SU-DHL-6 (cell line): ENCODE data around the gene ATP5IF1.

Experiments used
- H2AFZ ChIP-seq: fragments of 200-600 bp; sonication (generic); 2 replicates; pipeline ENCODE4 v1.6.1; 2014; ENCODE audit warnings: low read depth, mild to moderate bottlenecking, moderate library complexity, mixed read lengths, antibody characterized with exemption, low read length; ENCODE audit not compliant: severe bottlenecking
- H3F3A ChIP-seq: fragments of 200-600 bp; shearing (Covaris generic); 2 replicates; pipeline ENCODE4 v1.6.0; 2016; ENCODE audit warnings: antibody characterized with exemption, mild to moderate bottlenecking; ENCODE audit not compliant: insufficient read depth
- H3K27ac ChIP-seq: fragments of 200-600 bp; sonication (generic); 2 replicates; pipeline ENCODE4 v1.5.1; 2016; ENCODE audit warnings: low read depth, mild to moderate bottlenecking, low read length, moderate library complexity, mixed read lengths
- H3K27me3 ChIP-seq: fragments of 200-600 bp; sonication (generic), shearing (Covaris generic); 2 replicates; pipeline ENCODE4 v1.6.0; 2014; ENCODE audit warnings: mild to moderate bottlenecking, low read length
- H3K36me3 ChIP-seq: fragments of 200-600 bp; sonication (generic); 2 replicates; pipeline ENCODE4 v1.6.1; 2014; ENCODE audit warnings: mild to moderate bottlenecking, low read length, mixed read lengths
- H3K4me2 ChIP-seq: fragments of 300-600, 200-600 bp; shearing (Covaris generic), sonication (generic); 2 replicates; pipeline ENCODE4 v1.6.0; 2014; ENCODE audit warnings: low read length, low read depth, mild to moderate bottlenecking; ENCODE audit not compliant: poor library complexity, severe bottlenecking
- H3K4me3 ChIP-seq: fragments of 200-600 bp; sonication (generic); 2 replicates; pipeline ENCODE4 v1.5.1; 2014; ENCODE audit warnings: antibody characterized with exemption, low read length, mild to moderate bottlenecking, mixed read lengths; ENCODE audit not compliant: insufficient read depth, poor library complexity, severe bottlenecking
- H3K79me2 ChIP-seq: fragments of 200-600 bp; sonication (generic); 2 replicates; pipeline ENCODE4 v1.6.1; 2014; ENCODE audit warnings: mild to moderate bottlenecking, low read length, moderate library complexity; ENCODE audit not compliant: insufficient read depth
- H3K9ac ChIP-seq: fragments of 200-600 bp; sonication (generic); 2 replicates; pipeline ENCODE4 v1.7.0; 2014; ENCODE audit warnings: mild to moderate bottlenecking, low read length
- H3K9me2 ChIP-seq: fragments of 200-600 bp; sonication (generic); replicated peaks from 2 replicates; pipeline ENCODE4 v1.6.1; 2014; ENCODE audit warnings: low read length; ENCODE audit not compliant: insufficient read depth
- H3K9me3 ChIP-seq: fragments of 200-600 bp; sonication (generic); 2 replicates; pipeline ENCODE4 v1.6.1; 2014; ENCODE audit warnings: low read length, mixed read lengths; ENCODE audit not compliant: insufficient read depth
- H4K20me1 ChIP-seq: fragments of 200-600 bp; sonication (generic); 2 replicates; pipeline ENCODE4 v1.6.1; 2014; ENCODE audit warnings: low read depth, mild to moderate bottlenecking, antibody characterized with exemption, low read length, moderate library complexity, mixed read lengths
- EZH2phosphoT487 ChIP-seq: fragments of 200-600 bp; sonication (generic), shearing (Covaris generic); conservative IDR thresholded peaks from 2 replicates; pipeline ENCODE4 v1.6.1; 2018; ENCODE audit warnings: mild to moderate bottlenecking, antibody characterized with exemption, low read length, moderate library complexity, mixed read lengths
- TF ChIP-seq, protein P1 (sequence below): fragments of 200-600 bp; sonication (generic); IDR thresholded peaks from one replicate; pipeline ENCODE4 v1.5.1; 2017; ENCODE audit warnings: antibody characterized with exemption, mild to moderate bottlenecking, low read length, moderate library complexity; ENCODE audit not compliant: insufficient read depth, poor library complexity, severe bottlenecking

Gene ATP5IF1

DNA sequence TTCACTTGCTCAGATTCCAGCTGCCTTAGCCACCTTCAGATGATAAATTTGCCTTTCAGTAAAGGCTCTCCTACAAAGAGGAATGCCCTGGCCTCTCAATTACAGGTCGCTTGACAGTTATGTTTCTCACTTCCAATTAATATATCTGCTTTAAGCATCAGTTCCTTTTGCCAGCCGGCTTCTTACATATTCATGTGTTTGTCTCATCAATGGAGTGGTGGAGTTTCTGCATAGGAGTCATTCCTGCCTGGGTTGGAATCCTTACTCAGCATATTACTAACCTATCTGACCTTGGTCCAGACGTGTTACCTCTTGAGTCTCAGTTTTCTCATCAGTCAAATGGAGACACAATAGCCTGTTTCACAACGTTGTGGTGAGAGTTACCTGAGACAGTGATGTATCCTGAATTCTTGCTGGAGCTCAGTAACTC lies 14.0 kb downstream of the ATP5IF1 start:
- peak overlapping the region; percentile 75; the same call in 1 of the 2 replicates for H3K9ac ChIP-seq
- no peaks in the 10 kb centered on the region for H3K9me2 ChIP-seq
- H3K27me3 ChIP-seq = no peaks in the 10 kb centered on the region
- H2AFZ ChIP-seq = no peak overlapping the region
- no peak for TF ChIP-seq EZH2phosphoT487
- TF ChIP-seq, protein P1, sequence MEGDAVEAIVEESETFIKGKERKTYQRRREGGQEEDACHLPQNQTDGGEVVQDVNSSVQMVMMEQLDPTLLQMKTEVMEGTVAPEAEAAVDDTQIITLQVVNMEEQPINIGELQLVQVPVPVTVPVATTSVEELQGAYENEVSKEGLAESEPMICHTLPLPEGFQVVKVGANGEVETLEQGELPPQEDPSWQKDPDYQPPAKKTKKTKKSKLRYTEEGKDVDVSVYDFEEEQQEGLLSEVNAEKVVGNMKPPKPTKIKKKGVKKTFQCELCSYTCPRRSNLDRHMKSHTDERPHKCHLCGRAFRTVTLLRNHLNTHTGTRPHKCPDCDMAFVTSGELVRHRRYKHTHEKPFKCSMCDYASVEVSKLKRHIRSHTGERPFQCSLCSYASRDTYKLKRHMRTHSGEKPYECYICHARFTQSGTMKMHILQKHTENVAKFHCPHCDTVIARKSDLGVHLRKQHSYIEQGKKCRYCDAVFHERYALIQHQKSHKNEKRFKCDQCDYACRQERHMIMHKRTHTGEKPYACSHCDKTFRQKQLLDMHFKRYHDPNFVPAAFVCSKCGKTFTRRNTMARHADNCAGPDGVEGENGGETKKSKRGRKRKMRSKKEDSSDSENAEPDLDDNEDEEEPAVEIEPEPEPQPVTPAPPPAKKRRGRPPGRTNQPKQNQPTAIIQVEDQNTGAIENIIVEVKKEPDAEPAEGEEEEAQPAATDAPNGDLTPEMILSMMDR = no peak
- no peaks in the 10 kb centered on the region for H3K9me3 ChIP-seq
- no peak overlapping the region for H3K4me3 ChIP-seq
- no peaks in the 10 kb centered on the region for H4K20me1 ChIP-seq
- H3K79me2 ChIP-seq = peaks cover 9% of the 10 kb centered on the region; the same call in 1 of the 2 replicates
- H3K4me2 ChIP-seq = peak overlapping the region; percentile 93
- peaks cover 27% of the 10 kb centered on the region for H3F3A ChIP-seq
- no peak overlapping the region for H3K27ac ChIP-seq
- H3K36me3 ChIP-seq = no peaks in the 10 kb centered on the region

DNA sequence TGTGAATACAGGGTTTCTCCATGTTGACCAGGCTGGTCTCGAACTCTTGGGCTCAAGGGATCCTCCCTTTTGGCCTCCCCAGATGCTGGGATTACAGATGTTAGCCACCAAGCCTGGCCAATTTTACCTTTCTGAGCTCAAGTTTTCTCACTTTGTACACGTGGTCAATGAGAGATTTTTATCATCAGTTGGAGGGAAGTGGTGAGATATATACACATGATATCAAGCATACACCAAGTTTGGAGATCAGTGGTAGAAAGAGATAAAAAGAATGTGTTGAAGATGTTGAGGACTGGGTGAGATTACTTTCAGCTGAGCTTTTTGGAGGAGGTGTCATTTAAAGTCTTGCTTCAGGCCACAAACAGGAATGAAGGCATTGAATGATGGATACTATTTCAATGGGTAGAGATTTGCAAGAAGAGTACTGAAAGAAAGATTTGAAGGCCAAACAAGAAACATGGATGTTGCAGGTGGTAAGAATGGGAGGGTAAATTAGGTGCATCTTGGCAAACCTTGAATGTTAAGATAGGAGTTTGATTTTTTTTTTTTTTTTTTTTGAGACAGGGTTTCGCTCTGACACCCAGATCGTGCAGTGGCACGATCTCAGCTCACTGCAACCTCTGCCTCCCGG lies 20.4 kb downstream of the ATP5IF1 start:
- no peaks in the 10 kb centered on the region for H3K9me2 ChIP-seq
- no peak overlapping the region for H3K9ac ChIP-seq
- no peaks in the 10 kb centered on the region for H4K20me1 ChIP-seq
- no peak overlapping the region for H3K27ac ChIP-seq
- no peaks in the 10 kb centered on the region for H3K36me3 ChIP-seq
- no peaks in the 10 kb centered on the region for H3F3A ChIP-seq
- no peaks in the 10 kb centered on the region for H3K9me3 ChIP-seq
- H2AFZ ChIP-seq = no peak overlapping the region
- TF ChIP-seq, protein P1 = no peak
- TF ChIP-seq EZH2phosphoT487 = no peak
- no peak overlapping the region for H3K4me2 ChIP-seq
- H3K27me3 ChIP-seq = no peaks in the 10 kb centered on the region
- no peak overlapping the region for H3K4me3 ChIP-seq
- peaks cover 18% of the 10 kb centered on the region for H3K79me2 ChIP-seq

DNA sequence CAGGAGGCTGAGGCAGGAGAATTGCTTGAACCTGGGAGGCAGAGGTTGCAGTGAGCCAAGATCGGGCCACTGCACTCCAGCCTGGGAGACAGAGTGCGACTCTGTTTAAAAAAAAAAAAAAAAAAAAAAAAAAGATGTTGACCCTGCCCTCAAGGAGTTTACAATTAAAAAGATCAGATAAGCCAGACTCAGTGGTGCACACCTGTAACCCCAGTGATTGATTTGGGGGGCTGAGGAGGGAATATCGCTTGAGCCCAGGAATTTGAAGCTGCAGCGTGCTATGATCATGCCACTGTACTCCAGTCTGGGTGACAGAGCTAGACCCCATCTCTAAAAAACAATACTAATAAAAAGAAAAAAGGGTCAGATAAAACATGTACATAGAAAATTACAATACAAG lies 21.8 kb downstream of the ATP5IF1 start:
- H3K9me2 ChIP-seq = no peaks in the 10 kb centered on the region
- H3K36me3 ChIP-seq = no peaks in the 10 kb centered on the region
- H3F3A ChIP-seq = no peaks in the 10 kb centered on the region
- H3K27ac ChIP-seq = no peak overlapping the region
- no peaks in the 10 kb centered on the region for H3K9me3 ChIP-seq
- no peak for TF ChIP-seq EZH2phosphoT487
- TF ChIP-seq, protein P1 = no peak
- H2AFZ ChIP-seq = no peak overlapping the region
- H3K9ac ChIP-seq = no peak overlapping the region
- no peaks in the 10 kb centered on the region for H4K20me1 ChIP-seq
- peaks cover 26% of the 10 kb centered on the region for H3K79me2 ChIP-seq
- H3K4me3 ChIP-seq = no peak overlapping the region
- H3K4me2 ChIP-seq = no peak overlapping the region
- no peaks in the 10 kb centered on the region for H3K27me3 ChIP-seq
